ENCODE data around the gene NAGPA.

GRCh38 chr16:5034167-5034523 lies 410 bp upstream of the NAGPA start:
- TF ChIP-seq CTCF (conservative IDR thresholded peaks at IDR 0.05; ENCODE audit: low read depth, low read length) (no peak), EZH2 (IDR thresholded peaks at IDR 0.05; ENCODE audit: borderline replicate concordance, low read depth, low read length, poor library complexity, severe bottlenecking) (no peak)
